ENCODE measurements around the gene ATG7. TPM values are rescaled to one million over a fixed set of nuclear protein-coding genes. Genes with fewer than 3 reads are reported as not detected.

The ATG7 gene
- polyA plus RNA-seq, 4 donors = 22.0 to 26.0 (median 25.4) TPM

- DNase-seq (ENCODE audit: low read depth in 4 of 4, low spot score in 3 of 4) = no peak
These were observed 302.9 kb downstream of the ATG7 start for GRCh38 chr3:11574981-11575669.

- no peak for DNase-seq (ENCODE audit: low read depth in 4 of 4, low spot score in 3 of 4)
These were observed 303.5 kb downstream of the ATG7 start for GRCh38 chr3:11575677-11576076.

- DNase-seq (ENCODE audit: low read depth in 4 of 4, low spot score in 3 of 4) = no peak
These were observed 304.3 kb downstream of the ATG7 start for GRCh38 chr3:11576453-11576852.

- no peak for DNase-seq (ENCODE audit: low read depth in 4 of 4, low spot score in 3 of 4)
These were observed 306.0 kb downstream of the ATG7 start for GRCh38 chr3:11578169-11578568.

- DNase-seq (ENCODE audit: low read depth in 4 of 4, low spot score in 3 of 4) = no peak
These were observed 308.4 kb downstream of the ATG7 start for GRCh38 chr3:11580645-11581044.

- DNase-seq (ENCODE audit: low read depth in 4 of 4, low spot score in 3 of 4) = no peak
These were observed 309.3 kb downstream of the ATG7 start for GRCh38 chr3:11581237-11582190.

GRCh38 chr3:11582191-11582968, 310.2 kb downstream of the ATG7 start:
- DNase-seq (ENCODE audit: low read depth in 4 of 4, low spot score in 3 of 4) = peak in 3 of 4 donors; percentile 76 to 83 (median 79)

GRCh38 chr3:11583235-11583634, 311.0 kb downstream of the ATG7 start:
- no peak for DNase-seq (ENCODE audit: low read depth in 4 of 4, low spot score in 3 of 4)

- no peak for DNase-seq (ENCODE audit: low read depth in 4 of 4, low spot score in 3 of 4)
These were observed 311.4 kb downstream of the ATG7 start for GRCh38 chr3:11583638-11584046.

GRCh38 chr3:11584570-11584969, 312.4 kb downstream of the ATG7 start:
- DNase-seq (ENCODE audit: low read depth in 4 of 4, low spot score in 3 of 4) = no peak

GRCh38 chr3:11587766-11588165, 315.6 kb downstream of the ATG7 start:
- DNase-seq (ENCODE audit: low read depth in 4 of 4, low spot score in 3 of 4) = no peak

GRCh38 chr3:11588338-11588737, 316.1 kb downstream of the ATG7 start:
- DNase-seq (ENCODE audit: low read depth in 4 of 4, low spot score in 3 of 4) = no peak

GRCh38 chr3:11588755-11589154, 316.6 kb downstream of the ATG7 start:
- no peak for DNase-seq (ENCODE audit: low read depth in 4 of 4, low spot score in 3 of 4)

GRCh38 chr3:11589706-11590105, 317.5 kb downstream of the ATG7 start:
- no peak for DNase-seq (ENCODE audit: low read depth in 4 of 4, low spot score in 3 of 4)

GRCh38 chr3:11591002-11591355, 318.8 kb downstream of the ATG7 start:
- DNase-seq (ENCODE audit: low read depth in 4 of 4, low spot score in 3 of 4) = no peak

- DNase-seq (ENCODE audit: low read depth in 4 of 4, low spot score in 3 of 4) = peak in 1 of 4 donors; percentile 60
These were observed 319.4 kb downstream of the ATG7 start for GRCh38 chr3:11591391-11592282.

GRCh38 chr3:11592445-11593298, 320.5 kb downstream of the ATG7 start:
- DNase-seq (ENCODE audit: low read depth in 4 of 4, low spot score in 3 of 4) = no peak

- DNase-seq (ENCODE audit: low read depth in 4 of 4, low spot score in 3 of 4) = no peak
These were observed 321.3 kb downstream of the ATG7 start for GRCh38 chr3:11593318-11594034.

Measured in right renal pelvis (tissue), 4 donors.